ENCODE data around the gene PTPRG. TPM values are rescaled to one million over a fixed set of nuclear protein-coding genes. Genes with fewer than 3 reads are reported as not detected.

The PTPRG gene
- total RNA-seq, 2 donors from 2014 or later = 0.31 to 1.3 TPM

- Mint-ChIP-seq H3K27me3 (ENCODE audit: low read depth) (peaks cover 12% of the 10 kb centered on the region), H3K4me1 (ENCODE audit: low read depth) (no peaks in the 10 kb centered on the region), H3K4me3 (no peak overlapping the region), H3K27ac (no peak overlapping the region), H3K9me3 (peaks cover 0 to 1% of the 10 kb centered on the region in 2 donors), H3K36me3 (ENCODE audit: insufficient read depth in 2 of 2) (no peaks in the 10 kb centered on the region)
- ATAC-seq (replicated peaks in 1 of 2) = no peak
- no peak for DNase-seq
Measured at GRCh38 chr3:61913701-61914100, 352.3 kb downstream of the PTPRG start.

- Mint-ChIP-seq H3K27me3 (ENCODE audit: low read depth) (peaks cover 12% of the 10 kb centered on the region), H3K4me1 (ENCODE audit: low read depth) (no peaks in the 10 kb centered on the region), H3K9me3 (peaks cover 0 to 1% of the 10 kb centered on the region in 2 donors), H3K4me3 (no peak overlapping the region), H3K27ac (no peak overlapping the region), H3K36me3 (ENCODE audit: insufficient read depth in 2 of 2) (no peaks in the 10 kb centered on the region)
- no peak for ATAC-seq (replicated peaks in 1 of 2)
- no peak for DNase-seq
Measured at GRCh38 chr3:61914276-61914675, 352.9 kb downstream of the PTPRG start.

GRCh38 chr3:61915296-61915695 lies 353.9 kb downstream of the PTPRG start:
- Mint-ChIP-seq H3K27ac (no peak overlapping the region), H3K4me3 (no peak overlapping the region), H3K36me3 (ENCODE audit: insufficient read depth in 2 of 2) (no peaks in the 10 kb centered on the region), H3K4me1 (ENCODE audit: low read depth) (no peaks in the 10 kb centered on the region), H3K27me3 (ENCODE audit: low read depth) (peaks cover 12% of the 10 kb centered on the region), H3K9me3 (peaks cover 0 to 1% of the 10 kb centered on the region in 2 donors)
- ATAC-seq (replicated peaks in 1 of 2) (no peak), DNase-seq (no peak)

- ATAC-seq (replicated peaks in 1 of 2) = no peak
- Mint-ChIP-seq H3K4me3 (no peak overlapping the region), H3K4me1 (ENCODE audit: low read depth) (no peaks in the 10 kb centered on the region), H3K9me3 (no peaks in the 10 kb centered on the region), H3K27ac (no peak overlapping the region), H3K27me3 (ENCODE audit: low read depth) (no peaks in the 10 kb centered on the region), H3K36me3 (ENCODE audit: insufficient read depth in 2 of 2) (no peaks in the 10 kb centered on the region)
- no peak for DNase-seq
Measured at GRCh38 chr3:61919371-61919770, 358.0 kb downstream of the PTPRG start.

- H3K4me1 Mint-ChIP-seq (ENCODE audit: low read depth) = no peaks in the 10 kb centered on the region
- no peaks in the 10 kb centered on the region for H3K27me3 Mint-ChIP-seq (ENCODE audit: low read depth)
- no peaks in the 10 kb centered on the region for H3K36me3 Mint-ChIP-seq (ENCODE audit: insufficient read depth in 2 of 2)
- no peak overlapping the region for H3K27ac Mint-ChIP-seq
- DNase-seq (no peak), ATAC-seq (replicated peaks in 1 of 2) (no peak)
- no peaks in the 10 kb centered on the region for H3K9me3 Mint-ChIP-seq
- no peak overlapping the region for H3K4me3 Mint-ChIP-seq
Measured at GRCh38 chr3:61922118-61922517, 360.7 kb downstream of the PTPRG start.

DNA sequence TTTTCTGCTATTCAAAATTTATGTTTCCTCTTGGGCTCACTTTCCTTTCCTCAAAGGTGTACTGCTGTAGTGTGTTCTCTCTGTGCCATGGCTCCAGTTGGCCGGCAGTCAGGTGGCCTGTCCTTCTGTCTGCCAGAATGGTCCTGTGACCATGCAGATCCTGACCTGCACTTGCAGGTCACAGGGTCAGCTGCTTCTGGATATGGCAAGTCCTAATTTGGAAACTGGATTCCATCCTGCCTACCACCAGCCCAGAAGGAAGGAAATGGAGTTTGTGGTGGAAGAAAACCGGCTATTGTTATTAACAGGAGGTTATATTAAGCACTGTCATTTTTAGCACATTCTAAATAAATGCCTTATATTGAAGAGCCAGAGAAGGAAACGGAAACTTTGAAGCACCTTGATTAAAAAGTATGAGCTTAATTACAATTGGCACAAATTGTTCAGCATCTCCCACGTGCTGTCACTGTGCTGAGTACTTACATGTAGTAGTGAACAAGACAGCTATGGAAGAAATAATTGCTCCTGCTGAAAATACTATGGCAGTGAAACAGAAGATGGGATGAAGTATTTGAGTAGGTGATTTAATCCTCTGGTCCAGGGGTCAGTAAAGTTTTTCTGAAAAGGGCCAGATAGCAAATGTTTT lies 362.8 kb downstream of the PTPRG start:
- Mint-ChIP-seq H3K27ac (no peak overlapping the region), H3K4me1 (ENCODE audit: low read depth) (no peaks in the 10 kb centered on the region), H3K36me3 (ENCODE audit: insufficient read depth in 2 of 2) (no peaks in the 10 kb centered on the region), H3K9me3 (no peaks in the 10 kb centered on the region), H3K27me3 (ENCODE audit: low read depth) (no peaks in the 10 kb centered on the region), H3K4me3 (no peak overlapping the region)
- ATAC-seq (replicated peaks in 1 of 2) = no peak
- DNase-seq = no peak

DNA sequence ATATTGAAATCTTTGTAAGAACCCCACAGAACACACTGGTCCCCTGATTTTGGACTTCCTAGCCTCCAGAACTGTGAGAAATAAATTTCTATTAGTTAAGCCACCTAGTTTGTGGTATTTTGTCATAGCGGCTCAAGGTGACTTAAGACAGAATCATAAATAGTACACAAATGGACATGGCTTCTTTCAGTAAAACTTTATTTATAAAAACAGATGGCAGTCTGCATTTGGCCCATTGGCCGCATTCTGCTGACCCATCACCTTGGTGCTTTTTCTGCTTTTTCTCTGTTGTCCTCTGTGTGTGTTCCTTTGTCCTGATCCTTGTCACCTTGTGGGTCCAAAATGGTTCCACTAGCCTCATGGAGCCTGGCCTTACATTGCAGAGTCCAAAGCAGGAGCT lies 363.6 kb downstream of the PTPRG start:
- Mint-ChIP-seq H3K4me3 (no peak overlapping the region), H3K4me1 (ENCODE audit: low read depth) (no peaks in the 10 kb centered on the region), H3K9me3 (no peaks in the 10 kb centered on the region), H3K27me3 (ENCODE audit: low read depth) (no peaks in the 10 kb centered on the region), H3K36me3 (ENCODE audit: insufficient read depth in 2 of 2) (no peaks in the 10 kb centered on the region), H3K27ac (no peak overlapping the region)
- no peak for DNase-seq
- no peak for ATAC-seq (replicated peaks in 1 of 2)

DNA sequence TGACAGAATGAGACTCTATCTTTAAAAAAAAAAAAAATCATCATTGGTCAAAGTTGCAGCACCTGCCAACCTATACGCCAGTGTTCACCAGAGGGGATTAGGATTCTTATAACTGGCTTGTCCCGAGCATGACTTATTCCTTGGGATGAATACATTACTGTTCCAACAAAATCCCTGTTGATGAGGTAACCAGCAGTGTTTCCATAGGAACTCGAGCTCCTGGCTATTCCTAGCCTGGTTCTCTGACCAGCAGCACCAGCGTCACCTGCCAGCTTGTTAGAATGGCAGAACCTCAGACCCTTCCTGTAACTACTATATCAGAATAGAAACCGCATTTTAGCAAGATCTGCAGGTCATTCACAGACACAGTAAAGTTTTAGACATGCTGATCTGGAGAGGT lies 364.4 kb downstream of the PTPRG start:
- DNase-seq (no peak), ATAC-seq (replicated peaks in 1 of 2) (no peak)
- Mint-ChIP-seq H3K4me3 (no peak overlapping the region), H3K4me1 (ENCODE audit: low read depth) (no peaks in the 10 kb centered on the region), H3K9me3 (no peaks in the 10 kb centered on the region), H3K36me3 (ENCODE audit: insufficient read depth in 2 of 2) (no peaks in the 10 kb centered on the region), H3K27ac (no peak overlapping the region), H3K27me3 (ENCODE audit: low read depth) (no peaks in the 10 kb centered on the region)

DNA sequence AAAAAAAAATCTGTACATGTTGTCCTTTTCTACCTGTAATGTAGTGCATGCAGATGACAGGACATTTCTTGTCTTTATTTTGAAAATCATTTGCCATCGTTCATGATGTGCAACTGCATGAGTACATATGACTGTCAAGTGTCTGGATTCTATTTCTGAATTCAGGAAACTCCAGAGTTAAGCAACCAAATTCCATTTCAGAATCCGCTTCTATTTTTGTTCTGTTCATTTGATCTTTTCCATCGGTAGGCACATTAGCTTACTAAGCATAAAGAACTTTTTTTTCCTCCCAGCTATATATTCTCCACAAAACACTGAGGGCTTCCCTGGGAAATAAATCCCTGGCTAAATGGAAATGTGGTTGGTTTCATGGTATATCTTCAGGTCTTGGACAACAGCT lies 365.6 kb downstream of the PTPRG start:
- ATAC-seq (replicated peaks in 1 of 2) (no peak), DNase-seq (no peak)
- no peak overlapping the region for H3K27ac Mint-ChIP-seq
- H3K4me1 Mint-ChIP-seq (ENCODE audit: low read depth) = no peaks in the 10 kb centered on the region
- no peaks in the 10 kb centered on the region for H3K36me3 Mint-ChIP-seq (ENCODE audit: insufficient read depth in 2 of 2)
- H3K9me3 Mint-ChIP-seq = no peaks in the 10 kb centered on the region
- H3K27me3 Mint-ChIP-seq (ENCODE audit: low read depth) = no peaks in the 10 kb centered on the region
- no peak overlapping the region for H3K4me3 Mint-ChIP-seq

DNA sequence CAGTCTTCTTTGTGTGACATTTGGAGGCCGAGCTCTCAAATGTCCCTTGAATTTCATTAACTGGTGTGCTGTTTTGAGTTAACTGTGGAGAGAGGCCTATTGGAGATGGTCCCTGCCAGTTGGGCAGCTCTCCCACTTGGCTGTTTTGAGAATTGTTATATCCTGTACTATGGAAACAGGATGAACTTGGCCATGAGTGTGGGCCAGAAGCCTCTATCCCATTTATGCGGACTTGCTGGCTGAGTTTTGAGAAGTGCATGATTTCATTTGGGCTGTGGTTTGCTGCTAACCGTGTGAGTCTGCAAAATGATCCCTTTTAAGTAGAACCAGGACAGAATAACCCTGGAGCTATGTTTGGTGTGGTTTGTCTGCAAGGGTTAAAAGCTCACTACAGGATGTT lies 366.0 kb downstream of the PTPRG start:
- Mint-ChIP-seq H3K9me3 (no peaks in the 10 kb centered on the region), H3K4me3 (no peak overlapping the region), H3K4me1 (ENCODE audit: low read depth) (no peaks in the 10 kb centered on the region), H3K27me3 (ENCODE audit: low read depth) (no peaks in the 10 kb centered on the region), H3K36me3 (ENCODE audit: insufficient read depth in 2 of 2) (no peaks in the 10 kb centered on the region), H3K27ac (no peak overlapping the region)
- DNase-seq = no peak
- ATAC-seq (replicated peaks in 1 of 2) = no peak

DNA sequence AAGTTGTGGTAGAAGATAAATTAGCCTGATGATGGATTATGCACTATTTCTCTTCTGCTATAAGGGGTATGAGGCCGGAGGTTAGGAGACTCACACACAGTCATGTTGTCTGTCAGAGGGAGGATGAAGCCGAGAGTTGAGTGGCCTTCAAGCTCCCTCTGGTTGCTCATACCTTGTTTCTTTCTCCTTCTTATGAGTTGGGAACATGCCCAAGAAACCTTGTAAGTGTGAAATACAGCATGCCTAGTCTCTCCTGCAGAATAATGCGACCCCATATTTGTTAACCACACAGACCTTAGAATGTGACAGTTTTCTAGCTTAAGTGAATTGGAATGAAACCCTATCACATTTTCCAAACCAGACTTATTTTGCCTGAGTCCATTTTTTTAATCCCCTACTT lies 366.7 kb downstream of the PTPRG start:
- no peak overlapping the region for H3K4me3 Mint-ChIP-seq
- DNase-seq (no peak), ATAC-seq (replicated peaks in 1 of 2) (no peak)
- no peaks in the 10 kb centered on the region for H3K27me3 Mint-ChIP-seq (ENCODE audit: low read depth)
- no peaks in the 10 kb centered on the region for H3K9me3 Mint-ChIP-seq
- no peaks in the 10 kb centered on the region for H3K36me3 Mint-ChIP-seq (ENCODE audit: insufficient read depth in 2 of 2)
- H3K4me1 Mint-ChIP-seq (ENCODE audit: low read depth) = no peaks in the 10 kb centered on the region
- no peak overlapping the region for H3K27ac Mint-ChIP-seq

GRCh38 chr3:61928776-61929314 lies 367.5 kb downstream of the PTPRG start:
- H3K27ac Mint-ChIP-seq = no peak overlapping the region
- no peak for ATAC-seq (replicated peaks in 1 of 2)
- no peak for DNase-seq
- H3K9me3 Mint-ChIP-seq = no peaks in the 10 kb centered on the region
- no peaks in the 10 kb centered on the region for H3K36me3 Mint-ChIP-seq (ENCODE audit: insufficient read depth in 2 of 2)
- no peaks in the 10 kb centered on the region for H3K4me1 Mint-ChIP-seq (ENCODE audit: low read depth)
- no peaks in the 10 kb centered on the region for H3K27me3 Mint-ChIP-seq (ENCODE audit: low read depth)
- no peak overlapping the region for H3K4me3 Mint-ChIP-seq

DNA sequence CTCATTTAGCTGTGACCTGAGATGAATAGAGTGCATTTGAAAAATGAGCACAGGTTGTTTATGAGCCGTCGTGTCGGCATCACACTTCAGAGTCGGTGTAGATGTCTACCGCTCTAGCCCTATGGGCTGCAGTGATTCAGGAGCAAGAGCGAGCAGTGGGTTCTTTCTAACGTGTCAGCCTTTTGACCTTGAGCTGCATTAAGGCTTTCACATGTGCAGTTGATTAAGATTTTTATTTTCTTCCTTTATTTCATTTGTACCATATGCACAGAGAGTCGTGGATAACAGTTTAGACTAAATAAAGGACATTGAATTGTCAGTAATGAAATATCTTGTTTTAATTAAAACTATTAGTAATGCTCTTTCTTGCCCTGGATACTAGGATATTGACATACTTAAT lies 368.2 kb downstream of the PTPRG start:
- Mint-ChIP-seq H3K4me3 (no peak overlapping the region), H3K36me3 (ENCODE audit: insufficient read depth in 2 of 2) (no peaks in the 10 kb centered on the region), H3K27ac (no peak overlapping the region), H3K27me3 (ENCODE audit: low read depth) (peaks cover 3% of the 10 kb centered on the region), H3K4me1 (ENCODE audit: low read depth) (no peaks in the 10 kb centered on the region), H3K9me3 (no peaks in the 10 kb centered on the region)
- DNase-seq = no peak
- ATAC-seq (replicated peaks in 1 of 2) = no peak

DNA sequence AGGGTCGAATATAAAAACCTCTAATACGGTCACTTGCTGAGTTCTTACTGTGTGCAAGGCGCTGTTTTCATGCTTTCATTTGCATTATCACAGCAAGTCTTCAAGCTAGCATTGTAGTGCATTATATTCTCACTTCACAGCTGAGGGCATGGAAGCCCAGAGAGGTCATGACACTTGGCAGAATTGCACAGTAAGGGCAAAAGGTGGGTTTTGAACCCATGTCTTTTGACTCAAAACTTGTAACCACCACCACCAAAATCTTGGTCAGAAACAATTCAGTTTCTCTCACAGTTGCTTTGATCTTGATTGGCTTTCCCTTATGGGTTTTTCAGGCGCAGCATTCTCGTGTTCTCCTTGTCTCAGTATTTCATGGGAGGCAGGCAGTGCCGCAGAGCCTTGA lies 371.1 kb downstream of the PTPRG start:
- peaks cover 0 to 3% of the 10 kb centered on the region in 2 donors for H3K9me3 Mint-ChIP-seq
- no peak for ATAC-seq (replicated peaks in 1 of 2)
- no peaks in the 10 kb centered on the region for H3K36me3 Mint-ChIP-seq (ENCODE audit: insufficient read depth in 2 of 2)
- peaks cover 11% of the 10 kb centered on the region for H3K27me3 Mint-ChIP-seq (ENCODE audit: low read depth)
- H3K4me3 Mint-ChIP-seq = no peak overlapping the region
- no peak overlapping the region for H3K27ac Mint-ChIP-seq
- no peak for DNase-seq
- no peaks in the 10 kb centered on the region for H3K4me1 Mint-ChIP-seq (ENCODE audit: low read depth)

Data from activated T-cell treated with anti-CD3 and anti-CD28 coated beads, Interleukin-2, amount 50 U/mL, for 72 hours (primary cell).